SH-SY5Y (cell line): ENCODE measurements around the gene CWH43.

Experiments used
- GATA2 ChIP-seq: IDR thresholded peaks from 2 replicates; pipeline ENCODE4 v1.6.1; 2011; ENCODE audit warnings: mild to moderate bottlenecking, low read depth, low read length
- GATA3 ChIP-seq: IDR thresholded peaks from 2 replicates; pipeline ENCODE4 v1.6.1; 2011; ENCODE audit warnings: low read depth, mild to moderate bottlenecking, low read length, moderate library complexity

The CWH43 gene

GRCh38 chr4:48985976-48986653 is at the start of gene CWH43:
CWH43 (plus strand) TSS chr4:48986275; CDS start chr4:48986430, 155 bp downstream.
- TF ChIP-seq GATA2 (no peak), GATA3 (no peak)

- no peak for TF ChIP-seq GATA2
- TF ChIP-seq GATA3: no peak
Observed at GRCh38 chr4:48937033-48937432, 49.0 kb upstream of the CWH43 start.

GRCh38 chr4:48938831-48939230 is 47.2 kb upstream of the CWH43 start:
- TF ChIP-seq GATA3: no peak

GRCh38 chr4:48939785-48940184 is 46.3 kb upstream of the CWH43 start:
- no peak for TF ChIP-seq GATA2
- TF ChIP-seq GATA3: no peak

- TF ChIP-seq GATA3 (no peak), GATA2 (no peak)
Observed at GRCh38 chr4:48943387-48943786, 42.7 kb upstream of the CWH43 start.

GRCh38 chr4:48944252-48944651 is 41.8 kb upstream of the CWH43 start:
- TF ChIP-seq GATA2 (no peak), GATA3 (no peak)

GRCh38 chr4:48944756-48945241 is 41.3 kb upstream of the CWH43 start:
- TF ChIP-seq GATA3 (no peak), GATA2 (no peak)

GRCh38 chr4:48945981-48946380 is 40.1 kb upstream of the CWH43 start:
- TF ChIP-seq GATA2 (no peak), GATA3 (no peak)

GRCh38 chr4:48947731-48948130 is 38.3 kb upstream of the CWH43 start:
- TF ChIP-seq GATA3: no peak
- no peak for TF ChIP-seq GATA2

- no peak for TF ChIP-seq GATA3
- no peak for TF ChIP-seq GATA2
Observed at GRCh38 chr4:48949086-48949485, 37.0 kb upstream of the CWH43 start.

GRCh38 chr4:48949518-48950219 is 36.4 kb upstream of the CWH43 start:
- TF ChIP-seq GATA2: no peak
- TF ChIP-seq GATA3: no peak

GRCh38 chr4:48954314-48954713 is 31.8 kb upstream of the CWH43 start:
- TF ChIP-seq GATA3 (no peak), GATA2 (no peak)

- TF ChIP-seq GATA3 (no peak), GATA2 (no peak)
Observed at GRCh38 chr4:48958582-48958981, 27.5 kb upstream of the CWH43 start.

GRCh38 chr4:48960988-48961635 is 25.0 kb upstream of the CWH43 start:
- no peak for TF ChIP-seq GATA3
- TF ChIP-seq GATA2: no peak

- TF ChIP-seq GATA2 (no peak), GATA3 (no peak)
Observed at GRCh38 chr4:48962636-48963035, 23.4 kb upstream of the CWH43 start.
